ENCODE measurements around the gene CDT1.

GRCh38 chr16:88805340-88805715, 1.7 kb downstream of the CDT1 start:
- peak; percentile 43; the same call in 1 of the 2 replicates for TF ChIP-seq POLR2AphosphoS5 (IDR thresholded peaks at IDR 0.05; ENCODE audit: low read depth, low read length)
- TF ChIP-seq POLR2A (IDR thresholded peaks at IDR 0.05; ENCODE audit: low read depth, low read length), result no peak
- no peak for TF ChIP-seq TAF1 (IDR thresholded peaks at IDR 0.05; ENCODE audit: low read depth, low read length)
- TF ChIP-seq SPI1 (IDR thresholded peaks at IDR 0.05; ENCODE audit: low read depth, low read length), result no peak

Data from GM12891 (cell line).